Small intestine (tissue), 7 donors: ENCODE measurements around the gene TSHZ2. TPM values are rescaled to one million over a fixed set of nuclear protein-coding genes. Genes with fewer than 3 reads are reported as not detected.

Experiments
- DNase-seq, 2 donors: peaks; one replicate each; pipeline versions ENCODE4 v3.0.0 to v3.0.0-alpha.2; 2013
- FAIRE-seq: peaks from 2 replicates; lab custom pipeline; 2012; peaks lifted over from hg19 to GRCh38; lab: Jason Lieb, UNC
- H3K27ac ChIP-seq, 3 donors: one replicate each; pipeline ENCODE4 v1.5.1; 2013; ENCODE audit warnings: low read length in 2 of 3, mild to moderate bottlenecking in 2 of 3, control low read depth in 1 of 3, inconsistent platforms in 1 of 3, low read depth in 1 of 3, moderate library complexity in 1 of 3
- H3K27me3 ChIP-seq, 3 donors: one replicate each; pipeline ENCODE4 v1.6.1; 2013; ENCODE audit warnings: low read length in 3 of 3, inconsistent platforms in 1 of 3; ENCODE audit not compliant: control insufficient read depth in 3 of 3, insufficient read depth in 3 of 3
- H3K36me3 ChIP-seq, 3 donors: one replicate each; pipeline ENCODE4 v1.6.1; 2013; ENCODE audit warnings: low read length in 3 of 3, inconsistent platforms in 1 of 3, low read depth in 1 of 3, mild to moderate bottlenecking in 1 of 3, moderate library complexity in 1 of 3; ENCODE audit not compliant: control insufficient read depth in 3 of 3, insufficient read depth in 2 of 3
- H3K4me1 ChIP-seq, 3 donors: one replicate each; pipeline ENCODE4 v1.6.1; 2013; ENCODE audit warnings: low read length in 2 of 3, inconsistent platforms in 1 of 3, low read depth in 1 of 3, mild to moderate bottlenecking in 1 of 3, moderate library complexity in 1 of 3; ENCODE audit not compliant: control insufficient read depth in 3 of 3, insufficient read depth in 2 of 3
- H3K4me3 ChIP-seq, 3 donors: one replicate each; pipeline ENCODE4 v1.5.1; 2013; ENCODE audit warnings: low read length in 3 of 3, control low read depth in 1 of 3, inconsistent platforms in 1 of 3, low read depth in 1 of 3, mild to moderate bottlenecking in 1 of 3, moderate library complexity in 1 of 3
- H3K9me3 ChIP-seq, 2 donors: one replicate each; pipeline ENCODE4 v1.6.1; 2013; ENCODE audit warnings: low read depth in 1 of 2, low read length in 1 of 2; ENCODE audit not compliant: control insufficient read depth in 2 of 2, insufficient read depth in 1 of 2
- WGBS, 3 donors: extraction: QIAGEN DNeasy Blood & Tissue Kit; methylation state at CpG; one replicate each; pipeline ENCODE4 v1.1.7; 2013; 5-methylcytosine and 5-hydroxymethylcytosine counted together
- polyA plus RNA-seq, 4 donors: library from polyadenylated mRNA; stranded (reverse) in 3 of 4; unstranded in 1 of 4; fragments of 200-250 nt in 3 of 4; fragments of 120-200 nt in 1 of 4; gene quantifications; one replicate each; pipeline versions ENCODE4 v1.2.1 to v1.2.3, GENCODE V29; 2013
- donor health status: healthy with polysubstance abuse.
- donor health status: control.
- donor health status: control.
- donor health status: Bipolar disorder and iron deficiency.
- donor health status: healthy.

TSHZ2 gene
- polyA plus RNA-seq, 4 donors: 0.67 to 4.4 (median 2.1) TPM

DNA sequence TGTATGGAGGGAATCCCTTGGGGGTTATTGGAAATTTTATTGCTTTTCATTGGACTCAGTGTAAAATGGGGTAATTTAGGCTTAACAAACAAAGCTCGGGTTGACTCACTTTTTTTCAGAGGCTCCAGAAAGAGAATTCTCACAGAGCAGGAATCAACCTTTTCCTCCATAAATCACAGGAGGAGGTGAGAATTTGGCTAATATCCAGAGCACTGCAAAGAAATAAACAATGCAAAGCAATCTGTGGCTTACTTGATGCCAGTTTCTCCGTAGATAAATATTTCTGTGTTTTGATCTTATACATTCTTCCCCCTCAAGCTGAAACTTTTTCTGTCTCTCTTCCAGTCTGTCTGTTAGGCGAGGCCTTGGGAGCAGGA is 176.6 kb downstream of the TSHZ2 start:
- 37 to 45% (median 40%) methylated on average over 3 of the region's 3 CpGs for WGBS, 3 donors
- FAIRE-seq: no peak

DNA sequence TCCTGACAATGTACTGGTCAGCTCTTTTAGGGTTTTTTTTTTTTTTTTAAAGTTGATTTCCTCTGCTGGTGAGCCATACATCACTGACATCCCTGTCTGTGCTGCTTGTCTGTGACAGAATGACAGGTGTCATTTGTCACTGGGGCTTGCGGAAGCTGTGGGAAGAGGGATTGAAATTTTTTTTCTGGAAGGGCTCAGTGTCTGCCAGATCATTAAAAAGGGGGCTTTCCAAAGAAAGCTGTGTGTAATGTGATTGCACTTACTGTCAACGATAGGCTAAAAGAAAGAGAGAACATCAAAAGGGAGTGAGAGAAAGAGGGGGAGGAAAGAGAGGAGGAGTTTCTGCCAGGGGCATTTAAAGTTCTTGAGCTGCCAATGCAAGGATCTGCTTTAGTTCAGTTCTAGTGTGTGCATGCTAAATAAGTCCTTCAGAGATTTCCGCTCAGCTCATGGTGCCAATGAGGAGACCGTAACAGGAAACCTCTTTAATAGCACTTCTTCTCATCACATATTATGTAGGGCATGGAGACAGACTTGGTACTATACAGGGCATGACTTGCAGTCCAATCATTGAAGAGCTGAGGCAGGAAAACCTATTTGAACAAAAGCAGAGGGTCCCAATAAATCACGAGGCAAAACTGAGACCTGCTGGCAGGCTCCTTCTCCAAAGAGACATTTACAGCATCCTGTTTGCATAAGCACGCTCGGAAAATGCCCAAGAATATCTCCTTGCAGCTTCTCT is 177.2 kb downstream of the TSHZ2 start:
- no peak overlapping the region for H3K27ac ChIP-seq
- H3K36me3 ChIP-seq: no peaks in the 10 kb centered on the region
- no peak overlapping the region for H3K4me3 ChIP-seq
- H3K9me3 ChIP-seq: no peaks in the 10 kb centered on the region
- no peaks in the 10 kb centered on the region for H3K4me1 ChIP-seq
- FAIRE-seq (no peak), DNase-seq (no peak)
- peaks cover 0 to 2% (median 0%) of the 10 kb centered on the region in 3 donors for H3K27me3 ChIP-seq
- WGBS, 3 donors: 32 to 55% (median 55%) methylated on average over 7 of the region's 7 CpGs

More for the DNA sequence above, 176.6 kb downstream of the TSHZ2 start:
- no peaks in the 10 kb centered on the region for H3K4me1 ChIP-seq
- peaks cover 0 to 2% (median 0%) of the 10 kb centered on the region in 3 donors for H3K27me3 ChIP-seq
- DNase-seq: no peak
- H3K9me3 ChIP-seq: no peaks in the 10 kb centered on the region
- no peaks in the 10 kb centered on the region for H3K36me3 ChIP-seq
- H3K27ac ChIP-seq: no peak overlapping the region
- H3K4me3 ChIP-seq: no peak overlapping the region

DNA sequence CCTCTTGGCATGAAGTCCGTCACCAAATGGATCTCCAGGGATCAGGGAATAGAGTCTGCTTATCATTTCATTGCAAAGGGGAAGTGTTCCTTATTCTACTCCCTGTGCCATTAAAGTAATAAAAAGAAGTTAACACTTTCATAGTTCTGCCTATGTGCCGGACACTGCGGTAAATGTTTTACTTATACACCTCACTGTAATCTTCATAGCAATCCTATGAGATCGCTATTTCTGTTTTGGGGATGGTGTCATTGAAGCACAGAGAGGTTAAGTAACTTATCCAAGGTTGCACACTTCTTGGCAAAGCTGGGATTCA is 177.7 kb downstream of the TSHZ2 start:
- no peaks in the 10 kb centered on the region for H3K36me3 ChIP-seq
- H3K4me3 ChIP-seq: no peak overlapping the region
- FAIRE-seq: no peak
- H3K27me3 ChIP-seq: peaks cover 0 to 2% (median 0%) of the 10 kb centered on the region in 3 donors
- H3K9me3 ChIP-seq: no peaks in the 10 kb centered on the region
- no peak overlapping the region for H3K27ac ChIP-seq
- peak in 1 of 2 donors; percentile 15 for DNase-seq
- 23 to 47% (median 36%) methylated on average over 4 of the region's 4 CpGs for WGBS, 3 donors
- H3K4me1 ChIP-seq: no peaks in the 10 kb centered on the region

DNA sequence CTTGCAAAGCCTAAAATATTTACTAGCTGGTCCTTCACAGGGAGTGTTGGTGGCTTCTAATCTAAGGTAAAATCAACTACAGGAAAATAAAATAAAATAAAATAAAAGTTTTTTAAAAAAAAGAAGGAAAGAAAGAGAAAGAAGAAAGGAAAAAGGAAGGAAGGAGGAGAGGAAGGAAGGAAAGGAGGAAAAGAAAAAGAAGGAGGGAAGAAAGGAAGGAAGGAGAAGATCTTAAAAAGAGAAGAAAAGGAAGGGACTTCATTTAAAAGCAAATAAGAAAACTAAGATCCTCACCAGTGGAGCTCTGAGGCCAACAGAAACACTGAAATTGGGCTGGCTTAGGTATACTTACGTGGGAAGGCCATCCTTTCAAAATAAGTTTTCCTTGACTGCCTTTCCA is 178.4 kb downstream of the TSHZ2 start:
- FAIRE-seq: no peak

DNA sequence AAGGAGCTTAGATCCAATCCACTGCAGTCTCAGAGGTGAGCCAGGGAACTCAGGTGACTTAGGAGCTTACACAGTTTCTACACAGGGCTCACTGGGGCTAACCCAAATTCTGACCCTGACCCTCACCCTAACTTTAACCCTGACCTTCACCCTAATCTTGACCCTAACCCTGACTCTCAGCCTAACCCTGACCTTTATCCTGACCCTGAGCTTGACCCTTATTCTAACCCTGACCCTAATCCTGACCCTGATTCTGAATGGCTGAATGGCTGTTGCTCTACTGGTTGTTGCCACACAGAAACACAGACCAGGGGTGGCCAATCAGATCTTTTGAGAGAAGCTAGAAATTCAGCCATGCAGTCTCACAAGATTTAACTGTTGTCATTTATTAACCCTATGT is 180.1 kb downstream of the TSHZ2 start:
- Histone ChIP-seq H3K9me3 (no peaks in the 10 kb centered on the region), H3K4me3 (no peak overlapping the region), H3K27me3 (peaks cover 0 to 2% (median 0%) of the 10 kb centered on the region in 3 donors), H3K4me1 (no peaks in the 10 kb centered on the region), H3K27ac (no peak overlapping the region), H3K36me3 (no peaks in the 10 kb centered on the region)
- FAIRE-seq: no peak
- no peak for DNase-seq

More for the DNA sequence above, 178.4 kb downstream of the TSHZ2 start:
- Histone ChIP-seq H3K36me3 (no peaks in the 10 kb centered on the region), H3K4me3 (no peak overlapping the region), H3K9me3 (no peaks in the 10 kb centered on the region), H3K4me1 (no peaks in the 10 kb centered on the region), H3K27me3 (peaks cover 0 to 2% (median 0%) of the 10 kb centered on the region in 3 donors), H3K27ac (no peak overlapping the region)
- 89 to 100% (median 92%) methylated on average over 1 of the region's 1 CpG for WGBS, 3 donors
- DNase-seq: no peak

DNA sequence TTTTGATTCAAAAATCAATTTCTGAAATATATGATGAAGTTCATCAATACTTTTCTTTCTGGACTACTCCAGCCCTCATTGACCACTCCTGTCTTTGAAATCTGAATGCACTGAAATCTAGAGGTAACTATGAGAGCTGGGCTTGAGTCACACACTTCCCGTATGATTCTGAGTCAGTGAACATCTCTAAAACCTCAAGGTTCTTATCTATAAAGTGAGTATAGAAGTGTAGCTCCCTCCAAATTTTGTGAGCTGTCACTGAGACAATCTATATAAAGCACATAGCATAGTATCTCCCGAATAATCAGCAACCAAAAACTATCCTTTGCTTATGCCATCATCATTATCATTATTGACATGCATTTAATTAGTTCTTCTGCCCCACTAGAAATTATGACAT is 182.4 kb downstream of the TSHZ2 start:
- Histone ChIP-seq H3K4me1 (no peaks in the 10 kb centered on the region), H3K4me3 (no peak overlapping the region), H3K9me3 (no peaks in the 10 kb centered on the region), H3K36me3 (no peaks in the 10 kb centered on the region), H3K27me3 (no peaks in the 10 kb centered on the region), H3K27ac (no peak overlapping the region)
- whole genome bisulfite sequencing, 3 donors: 67 to 81% (median 79%) methylated on average over 2 of the region's 2 CpGs
- DNase-seq (no peak), FAIRE-seq (no peak)

DNA sequence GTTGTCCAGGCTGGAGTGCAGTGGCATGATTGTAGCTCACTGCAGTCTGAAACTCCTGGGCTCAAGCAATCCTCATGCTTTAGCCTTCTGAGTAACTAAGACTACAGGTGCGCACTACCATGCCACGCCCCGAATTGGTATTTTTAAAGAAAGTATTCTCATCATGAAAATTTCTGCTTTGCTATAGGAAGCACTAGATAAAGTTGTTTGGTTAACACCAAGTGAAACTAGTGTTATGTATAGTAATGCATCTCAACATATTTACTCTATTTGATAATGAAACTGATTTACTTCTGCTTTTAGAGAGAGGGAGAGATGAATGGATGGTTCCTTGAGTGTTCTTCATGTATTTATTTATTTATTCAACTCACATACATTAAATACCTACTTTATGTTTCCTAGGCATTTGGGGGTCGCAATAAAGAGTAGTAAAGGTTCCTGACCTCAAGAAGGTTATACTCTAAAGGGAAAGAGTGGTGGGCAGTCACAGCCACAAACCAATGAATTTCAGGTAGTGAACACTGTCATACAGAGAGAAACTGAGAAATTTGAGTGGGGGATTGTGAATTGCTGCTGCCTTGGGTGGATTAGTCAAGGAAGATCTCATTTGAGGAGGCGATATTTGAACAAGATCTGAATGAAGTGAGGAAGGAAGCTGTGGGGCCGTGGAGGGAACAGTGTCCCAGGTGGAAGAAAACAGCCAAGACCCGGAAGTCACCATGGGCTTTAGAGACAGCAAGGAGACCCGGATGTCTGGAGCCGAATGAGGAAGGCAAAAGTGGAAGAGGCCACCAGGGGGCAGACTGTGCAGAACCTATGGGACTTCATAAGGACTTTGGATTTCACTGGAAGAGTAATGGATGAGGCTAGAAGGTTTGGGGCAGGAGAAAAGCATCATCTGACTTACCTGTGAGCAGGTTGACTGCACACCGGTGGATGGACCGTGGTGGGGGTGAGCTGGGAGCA is 185.6 kb downstream of the TSHZ2 start:
- Histone ChIP-seq H3K4me3 (no peak overlapping the region), H3K27ac (no peak overlapping the region), H3K36me3 (no peaks in the 10 kb centered on the region), H3K4me1 (no peaks in the 10 kb centered on the region), H3K27me3 (no peaks in the 10 kb centered on the region), H3K9me3 (no peaks in the 10 kb centered on the region)
- 84 to 89% (median 86%) methylated on average over 11 of the region's 11 CpGs for WGBS, 3 donors
- FAIRE-seq (no peak), DNase-seq (peak; percentile 39 to 56)

DNA sequence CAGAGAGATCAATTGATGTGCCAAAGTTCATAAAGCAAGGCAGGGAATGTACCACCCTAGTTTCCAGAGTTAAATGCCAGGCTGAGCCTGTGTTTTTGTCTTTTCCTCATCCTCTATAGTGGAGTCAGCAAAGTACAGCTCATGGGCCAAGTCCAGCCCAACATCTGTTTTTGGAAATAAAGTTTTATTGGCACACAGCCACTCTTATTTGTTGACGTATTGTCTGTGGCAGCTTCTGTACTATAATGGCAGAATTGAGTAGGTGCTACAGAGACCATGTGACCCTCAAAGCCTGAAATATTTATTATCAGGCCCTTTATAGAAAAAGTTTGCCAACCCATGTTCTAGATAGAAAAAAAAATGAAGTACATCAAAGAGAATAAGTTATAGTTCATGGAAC is 187.0 kb downstream of the TSHZ2 start:
- DNase-seq (no peak), FAIRE-seq (no peak)
- Histone ChIP-seq H3K36me3 (no peaks in the 10 kb centered on the region), H3K27me3 (no peaks in the 10 kb centered on the region), H3K27ac (no peak overlapping the region), H3K4me3 (no peak overlapping the region), H3K9me3 (no peaks in the 10 kb centered on the region), H3K4me1 (no peaks in the 10 kb centered on the region)
- WGBS, 3 donors: 64 to 72% (median 72%) methylated on average over 1 of the region's 1 CpG
